Neural cell (in vitro differentiated cells): Measurements from ENCODE around the gene STAT3. TPM values are rescaled to one million over a fixed set of nuclear protein-coding genes. Genes with fewer than 3 reads are reported as not detected.
"Not testable (repeated sequence)": the region's sequence is repeated elsewhere in the genome, so short reads cannot be mapped to it uniquely, and the experiment has no call there.

ENCODE experiments used
- H2AFZ ChIP-seq: fragments of 200-600, 300-800 bp; sonication (generic), shearing (Covaris generic); 2 replicates; pipeline ENCODE4 v1.6.0; 2014; ENCODE audit warnings: low read depth, mild to moderate bottlenecking, antibody characterized with exemption, low read length, moderate library complexity
- H3F3A ChIP-seq: fragments of 200-600 bp; shearing (Covaris generic); 2 replicates; pipeline ENCODE4 v1.6.1; 2016; ENCODE audit warnings: mild to moderate bottlenecking, moderate library complexity, mixed read lengths, antibody characterized with exemption, low read length; ENCODE audit not compliant: insufficient read depth, poor library complexity, severe bottlenecking
- H3K27ac ChIP-seq: fragments of 200-600, 300-800 bp; sonication (generic), shearing (Covaris generic); 2 replicates; pipeline ENCODE4 v1.5.1; 2014; ENCODE audit warnings: mild to moderate bottlenecking, low read length, moderate library complexity
- H3K27me3 ChIP-seq: fragments of 300-800, 200-600 bp; sonication (generic), shearing (Covaris generic); 2 replicates; pipeline ENCODE4 v1.6.0; 2014; ENCODE audit warnings: mild to moderate bottlenecking, low read depth, low read length, moderate library complexity; ENCODE audit not compliant: insufficient read depth
- H3K36me3 ChIP-seq: fragments of 300-800, 200-600 bp; sonication (generic), shearing (Covaris generic); 2 replicates; pipeline ENCODE4 v1.5.1; 2014; ENCODE audit warnings: mild to moderate bottlenecking, antibody characterized with exemption, low read length, moderate library complexity; ENCODE audit not compliant: insufficient read depth
- H3K4me2 ChIP-seq: fragments of 300-800, 200-600 bp; sonication (generic), shearing (Covaris generic); 2 replicates; pipeline ENCODE4 v1.6.0; 2014; ENCODE audit warnings: mild to moderate bottlenecking, low read length
- H3K4me3 ChIP-seq: fragments of 300-800, 200-600 bp; sonication (generic), shearing (Covaris generic); 2 replicates; pipeline ENCODE4 v1.5.1; 2014; ENCODE audit warnings: mild to moderate bottlenecking, low read length, moderate library complexity
- H3K79me2 ChIP-seq: fragments of 200-600 bp; shearing (Covaris generic); replicated peaks from 2 replicates; pipeline ENCODE4 v1.6.0; 2014; ENCODE audit warnings: mild to moderate bottlenecking, low read length, moderate library complexity; ENCODE audit not compliant: insufficient read depth
- H3K9ac ChIP-seq: fragments of 300-800, 200-600 bp; sonication (generic), shearing (Covaris generic); 2 replicates; pipeline ENCODE4 v1.6.1; 2016; ENCODE audit warnings: mild to moderate bottlenecking, low read length, mixed read lengths
- H3K9me2 ChIP-seq: fragments of 200-600 bp; shearing (Covaris generic); 2 replicates; pipeline ENCODE4 v1.6.1; 2016; ENCODE audit warnings: mild to moderate bottlenecking, low read length, mixed read lengths; ENCODE audit not compliant: insufficient read depth
- H3K9me3 ChIP-seq: fragments of 200-600, 300-800 bp; sonication (generic), shearing (Covaris generic); 2 replicates; pipeline ENCODE4 v1.6.1; 2016; ENCODE audit warnings: mild to moderate bottlenecking, mixed run types, low read length, moderate library complexity, mixed read lengths
- H4K20me1 ChIP-seq: fragments of 200-600 bp; shearing (Covaris generic); 2 replicates; pipeline ENCODE4 v1.6.1; 2016; ENCODE audit warnings: mild to moderate bottlenecking, mixed run types; ENCODE audit not compliant: insufficient read depth
- CTCF ChIP-seq: fragments of 450-650 bp; IDR thresholded peaks from 2 replicates; pipeline ENCODE4 v1.5.1; 2014; ENCODE audit warnings: antibody characterized with exemption, mild to moderate bottlenecking, moderate library complexity; ENCODE audit not compliant: poor library complexity, severe bottlenecking
- EP300 ChIP-seq: fragments of 450-650 bp; conservative IDR thresholded peaks from 2 replicates; pipeline ENCODE4 v1.6.1; 2014; ENCODE audit warnings: antibody characterized with exemption, mild to moderate bottlenecking, moderate library complexity; ENCODE audit not compliant: poor library complexity, severe bottlenecking
- EZH2 ChIP-seq: fragments of 200-600, 300-800 bp; shearing (Covaris generic), sonication (generic); IDR thresholded peaks from 2 replicates; pipeline ENCODE4 v1.6.1; 2014; ENCODE audit warnings: antibody characterized with exemption, low read length, borderline replicate concordance, mild to moderate bottlenecking; ENCODE audit not compliant: insufficient read depth, poor library complexity, severe bottlenecking
- POLR2AphosphoS5 ChIP-seq: IDR thresholded peaks from 2 replicates; pipeline ENCODE4 v1.6.1; 2012
- RAD21 ChIP-seq: fragments of 450-650 bp; conservative IDR thresholded peaks from 2 replicates; pipeline ENCODE4 v1.6.1; 2014; ENCODE audit warnings: antibody characterized with exemption, mild to moderate bottlenecking, moderate library complexity
- REST ChIP-seq: IDR thresholded peaks from 2 replicates; pipeline ENCODE4 v1.6.1; 2012; ENCODE audit warnings: borderline replicate concordance
- SMC3 ChIP-seq: fragments of 450-650 bp; conservative IDR thresholded peaks from 2 replicates; pipeline ENCODE4 v1.6.1; 2014; ENCODE audit warnings: antibody characterized with exemption, mild to moderate bottlenecking, moderate library complexity; ENCODE audit not compliant: poor library complexity
- TAF1 ChIP-seq: IDR thresholded peaks from 2 replicates; pipeline ENCODE4 v1.6.1; 2012; ENCODE audit warnings: low read depth
- polyA plus RNA-seq: library from polyadenylated mRNA; depleted of rRNA; stranded (reverse); fragments of >200 nt; gene quantifications from 2 replicates; pipeline ENCODE4 v1.2.3, GENCODE V29; 2014

Gene STAT3
- polyA plus RNA-seq, 1 donor from 2014 or later, result 24.2 TPM

GRCh38 chr17:42417981-42418380, 29.7 kb upstream of the STAT3 start:
- H3K27me3 ChIP-seq, result peaks cover 35% of the 10 kb centered on the region
- not testable (repeated sequence) for H4K20me1 ChIP-seq, H3K4me2 ChIP-seq, H3K4me3 ChIP-seq, H3K9ac ChIP-seq, H3F3A ChIP-seq, H3K36me3 ChIP-seq, H3K79me2 ChIP-seq, H3K9me3 ChIP-seq, H3K27ac ChIP-seq, H2AFZ ChIP-seq, H3K9me2 ChIP-seq

GRCh38 chr17:42414704-42415409, 26.6 kb upstream of the STAT3 start:
- no peak overlapping the region for H2AFZ ChIP-seq
- no peak overlapping the region for H3K27ac ChIP-seq
- no peaks in the 10 kb centered on the region for H4K20me1 ChIP-seq
- no peaks in the 10 kb centered on the region for H3K36me3 ChIP-seq
- H3K9me3 ChIP-seq, result no peaks in the 10 kb centered on the region
- H3K79me2 ChIP-seq, result no peaks in the 10 kb centered on the region
- no peaks in the 10 kb centered on the region for H3K9me2 ChIP-seq
- H3K4me3 ChIP-seq, result no peak overlapping the region
- H3K27me3 ChIP-seq, result peaks cover 3% of the 10 kb centered on the region
- H3F3A ChIP-seq, result no peaks in the 10 kb centered on the region
- no peak overlapping the region for H3K4me2 ChIP-seq
- H3K9ac ChIP-seq, result no peak overlapping the region
- TF ChIP-seq EP300 (no peak), REST (no peak), POLR2AphosphoS5 (no peak), TAF1 (no peak), RAD21 (no peak), CTCF (no peak), EZH2 (no peak), SMC3 (no peak)
